ENCODE measurements around the gene SLC41A3.

The SLC41A3 gene

GRCh38 chr3:126114443-126115386, 30.8 kb upstream of the SLC41A3 start:
- no peak overlapping the region for H3K4me3 ChIP-seq (ENCODE audit: low read depth, low read length)
- no peak for TF ChIP-seq CTCF (conservative IDR thresholded peaks at IDR 0.05; ENCODE audit: low read depth, low read length)
- no peak for DNase-seq (ENCODE audit: low read depth)

- peak; percentile 23 for DNase-seq (ENCODE audit: low read depth)
- H3K4me3 ChIP-seq (ENCODE audit: low read depth, low read length) = no peak overlapping the region
- peak; percentile 51 for TF ChIP-seq CTCF (conservative IDR thresholded peaks at IDR 0.05; ENCODE audit: low read depth, low read length)
These were observed 30.0 kb upstream of the SLC41A3 start for GRCh38 chr3:126113733-126114442.

- TF ChIP-seq CTCF (conservative IDR thresholded peaks at IDR 0.05; ENCODE audit: low read depth, low read length) = no peak
- no peak overlapping the region for H3K4me3 ChIP-seq (ENCODE audit: low read depth, low read length)
- DNase-seq (ENCODE audit: low read depth) = no peak
These were observed 29.3 kb upstream of the SLC41A3 start for GRCh38 chr3:126113238-126113555.

- TF ChIP-seq CTCF (conservative IDR thresholded peaks at IDR 0.05; ENCODE audit: low read depth, low read length) = no peak
- no peak overlapping the region for H3K4me3 ChIP-seq (ENCODE audit: low read depth, low read length)
- no peak for DNase-seq (ENCODE audit: low read depth)
These were observed 28.8 kb upstream of the SLC41A3 start for GRCh38 chr3:126112531-126113237.

GRCh38 chr3:126111566-126112475, 27.9 kb upstream of the SLC41A3 start:
- no peak for TF ChIP-seq CTCF (conservative IDR thresholded peaks at IDR 0.05; ENCODE audit: low read depth, low read length)
- DNase-seq (ENCODE audit: low read depth) = no peak
- no peak overlapping the region for H3K4me3 ChIP-seq (ENCODE audit: low read depth, low read length)

GRCh38 chr3:126111126-126111551, 27.2 kb upstream of the SLC41A3 start:
- H3K4me3 ChIP-seq (ENCODE audit: low read depth, low read length) = no peak overlapping the region
- no peak for DNase-seq (ENCODE audit: low read depth)
- no peak for TF ChIP-seq CTCF (conservative IDR thresholded peaks at IDR 0.05; ENCODE audit: low read depth, low read length)

Data from choroid plexus epithelial cell (primary cell).